MM.1S (cell line): ENCODE data around the gene DND1.
"Not testable (repeated sequence)": the region's sequence is repeated elsewhere in the genome, so short reads cannot be mapped to it uniquely, and the experiment has no call there.

Experiments
- DNase-seq: peaks from one replicate; pipeline ENCODE4 v3.0.0-alpha.2; 2015
- H2AFZ ChIP-seq: fragments of 300-600 bp; sonication (generic); 2 replicates; pipeline ENCODE4 v1.6.0; 2016; ENCODE audit warnings: antibody characterized with exemption, low read length
- H3F3A ChIP-seq: fragments of 300-600 bp; sonication (generic); 2 replicates; pipeline ENCODE4 v1.6.1; 2016; ENCODE audit warnings: mild to moderate bottlenecking, antibody characterized with exemption, low read length, moderate library complexity, mixed read lengths; ENCODE audit not compliant: insufficient read depth
- H3K27ac ChIP-seq: fragments of 300-600 bp; sonication (generic); 2 replicates; pipeline ENCODE4 v1.5.1; 2016; ENCODE audit warnings: mild to moderate bottlenecking, low read length
- H3K27me3 ChIP-seq: fragments of 300-600 bp; sonication (generic); replicated peaks from 2 replicates; pipeline ENCODE4 v1.6.0; 2016; ENCODE audit warnings: low read length; ENCODE audit not compliant: insufficient read depth
- H3K36me3 ChIP-seq: fragments of 300-600 bp; sonication (generic); replicated peaks from 2 replicates; pipeline ENCODE4 v1.6.1; 2016; ENCODE audit warnings: mild to moderate bottlenecking, low read length, mixed read lengths; ENCODE audit not compliant: insufficient read depth
- H3K4me1 ChIP-seq: fragments of 300-600 bp; sonication (generic); 2 replicates; pipeline ENCODE4 v1.6.1; 2016; ENCODE audit warnings: low read length, mixed read lengths
- H3K4me2 ChIP-seq: fragments of 300-600 bp; sonication (generic); 2 replicates; pipeline ENCODE4 v1.6.0; 2016; ENCODE audit warnings: low read depth, low read length
- H3K4me3 ChIP-seq: fragments of 300-600 bp; sonication (generic); 2 replicates; pipeline ENCODE4 v1.5.1; 2016; ENCODE audit warnings: low read length, mixed read lengths
- H3K79me2 ChIP-seq: fragments of 300-600 bp; sonication (generic); 2 replicates; pipeline ENCODE4 v1.6.1; 2016; ENCODE audit warnings: mixed run types, low read length, mixed read lengths
- H3K9ac ChIP-seq: fragments of 300-600 bp; sonication (generic); 2 replicates; pipeline ENCODE4 v1.6.1; 2016; ENCODE audit warnings: low read length, mixed read lengths
- H3K9me2 ChIP-seq: fragments of 300-600 bp; sonication (generic); replicated peaks from 2 replicates; pipeline ENCODE4 v1.6.1; 2016; ENCODE audit warnings: mild to moderate bottlenecking, low read length, mixed read lengths; ENCODE audit not compliant: insufficient read depth
- H3K9me3 ChIP-seq: fragments of 300-600 bp; sonication (generic); replicated peaks from 2 replicates; pipeline ENCODE4 v1.6.1; 2016; ENCODE audit warnings: mild to moderate bottlenecking, low read length, mixed read lengths; ENCODE audit not compliant: insufficient read depth
- H4K20me1 ChIP-seq: fragments of 300-600 bp; sonication (generic); 2 replicates; pipeline ENCODE4 v1.6.1; 2016; ENCODE audit warnings: mild to moderate bottlenecking, low read length, moderate library complexity, mixed read lengths; ENCODE audit not compliant: insufficient read depth
- EZH2 ChIP-seq: fragments of 300-600 bp; sonication (generic); optimal IDR thresholded peaks from 2 replicates; pipeline ENCODE3; 2017; ENCODE audit warnings: low read depth, mild to moderate bottlenecking, antibody characterized with exemption, low read length, mixed read lengths
- EZH2phosphoT487 ChIP-seq: fragments of 300-600 bp; sonication (generic); IDR thresholded peaks from 2 replicates; pipeline ENCODE4 v1.6.1; 2018; ENCODE audit warnings: antibody characterized with exemption, low read length
- TF ChIP-seq, protein P1 (sequence below): fragments of 300-600 bp; sonication (generic); IDR thresholded peaks from 2 replicates; pipeline ENCODE4 v1.5.1; 2016; ENCODE audit warnings: antibody characterized with exemption, low read length, mixed read lengths

The DND1 gene

DNA sequence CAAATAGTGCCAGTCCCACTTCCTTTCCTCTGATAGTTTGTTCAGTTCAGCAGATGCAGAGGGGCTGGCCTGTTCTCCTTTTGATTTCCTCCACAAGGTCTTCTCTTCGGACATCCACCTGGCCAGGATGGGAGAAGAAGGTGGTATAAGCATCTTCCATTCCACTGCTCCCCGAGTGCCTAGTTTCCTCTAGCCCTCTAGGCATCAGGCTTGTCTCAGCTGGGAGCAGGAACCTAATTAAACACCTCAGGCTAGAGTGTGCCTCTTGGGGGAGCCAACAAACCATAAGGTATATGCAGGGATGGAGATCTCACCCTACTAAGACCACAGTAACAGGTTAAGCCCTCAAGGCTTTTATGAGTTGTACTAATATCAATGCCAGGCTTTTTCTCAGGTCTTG, 835 bp upstream of the DND1 start:
- Histone ChIP-seq H3K4me1 (peaks cover 7% of the 10 kb centered on the region; the same call in 1 of the 2 replicates), H3K4me3 (no peak overlapping the region), H3K4me2 (no peak overlapping the region), H3K36me3 (peaks cover 4% of the 10 kb centered on the region; the same call in 1 of the 2 replicates), H3K79me2 (peaks cover under 1% of the 10 kb centered on the region; the same call in 1 of the 2 replicates), H3F3A (no peaks in the 10 kb centered on the region; the same call in 1 of the 2 replicates), H3K9me2 (no peaks in the 10 kb centered on the region), H3K27ac (no peak overlapping the region), H3K27me3 (no peaks in the 10 kb centered on the region), H3K9ac (no peak overlapping the region), H4K20me1 (no peaks in the 10 kb centered on the region), H2AFZ (no peak overlapping the region), H3K9me3 (no peaks in the 10 kb centered on the region)
- TF ChIP-seq, protein P1, sequence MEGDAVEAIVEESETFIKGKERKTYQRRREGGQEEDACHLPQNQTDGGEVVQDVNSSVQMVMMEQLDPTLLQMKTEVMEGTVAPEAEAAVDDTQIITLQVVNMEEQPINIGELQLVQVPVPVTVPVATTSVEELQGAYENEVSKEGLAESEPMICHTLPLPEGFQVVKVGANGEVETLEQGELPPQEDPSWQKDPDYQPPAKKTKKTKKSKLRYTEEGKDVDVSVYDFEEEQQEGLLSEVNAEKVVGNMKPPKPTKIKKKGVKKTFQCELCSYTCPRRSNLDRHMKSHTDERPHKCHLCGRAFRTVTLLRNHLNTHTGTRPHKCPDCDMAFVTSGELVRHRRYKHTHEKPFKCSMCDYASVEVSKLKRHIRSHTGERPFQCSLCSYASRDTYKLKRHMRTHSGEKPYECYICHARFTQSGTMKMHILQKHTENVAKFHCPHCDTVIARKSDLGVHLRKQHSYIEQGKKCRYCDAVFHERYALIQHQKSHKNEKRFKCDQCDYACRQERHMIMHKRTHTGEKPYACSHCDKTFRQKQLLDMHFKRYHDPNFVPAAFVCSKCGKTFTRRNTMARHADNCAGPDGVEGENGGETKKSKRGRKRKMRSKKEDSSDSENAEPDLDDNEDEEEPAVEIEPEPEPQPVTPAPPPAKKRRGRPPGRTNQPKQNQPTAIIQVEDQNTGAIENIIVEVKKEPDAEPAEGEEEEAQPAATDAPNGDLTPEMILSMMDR = no peak
- no peak for TF ChIP-seq EZH2
- DNase-seq = no peak

DNA sequence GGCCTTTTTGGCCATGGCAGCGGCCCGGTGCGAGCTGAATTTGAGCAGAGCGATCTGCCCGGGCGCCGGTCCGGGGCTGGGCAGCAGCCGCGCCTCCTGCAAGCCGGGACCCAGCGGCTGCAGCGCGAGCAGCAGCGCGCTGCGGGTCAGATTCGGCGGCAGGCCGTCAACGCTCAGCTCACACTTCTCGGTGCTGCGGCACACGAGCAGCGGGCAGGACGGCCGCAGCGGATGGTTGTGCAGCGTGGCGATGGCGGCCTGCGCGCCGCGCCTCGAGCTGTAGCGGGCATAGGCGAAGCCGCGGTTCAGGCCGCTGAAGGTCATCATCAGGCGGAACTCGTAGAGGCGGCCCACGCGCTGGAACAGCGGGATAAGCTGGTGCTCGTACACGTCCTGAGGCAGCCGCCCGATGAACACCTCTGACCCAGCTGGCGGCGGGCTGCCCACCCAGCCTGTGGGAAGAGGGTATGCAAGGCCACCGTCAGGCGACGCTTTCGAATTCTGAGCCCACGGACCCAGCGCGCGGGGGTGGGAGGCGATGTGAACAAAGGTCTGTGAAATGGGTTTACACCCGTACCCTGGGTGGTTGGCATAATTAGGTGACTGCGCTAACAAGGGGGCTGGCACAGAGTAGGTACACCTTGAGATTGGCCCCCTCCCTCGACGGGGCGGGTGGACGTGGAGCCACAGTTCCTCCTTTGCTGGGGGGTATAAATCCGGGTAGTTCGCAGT, 755 bp downstream of the DND1 start:
- Histone ChIP-seq H3K4me3 (no peak overlapping the region), H3K27ac (no peak overlapping the region), H3K4me1 (peaks cover 2% of the 10 kb centered on the region; the same call in 1 of the 2 replicates), H3K9ac (no peak overlapping the region), H3K9me3 (no peaks in the 10 kb centered on the region), H3K9me2 (no peaks in the 10 kb centered on the region), H3K36me3 (peaks cover 4% of the 10 kb centered on the region; the same call in 1 of the 2 replicates), H3F3A (no peaks in the 10 kb centered on the region; the same call in 1 of the 2 replicates), H2AFZ (no peak overlapping the region), H3K27me3 (no peaks in the 10 kb centered on the region), H4K20me1 (no peaks in the 10 kb centered on the region), H3K79me2 (peaks cover 17% of the 10 kb centered on the region), H3K4me2 (no peak overlapping the region)
- DNase-seq = no peak
- TF ChIP-seq EZH2 (no peak), EZH2phosphoT487 (no peak)
- TF ChIP-seq, protein P1 = no peak

DNA sequence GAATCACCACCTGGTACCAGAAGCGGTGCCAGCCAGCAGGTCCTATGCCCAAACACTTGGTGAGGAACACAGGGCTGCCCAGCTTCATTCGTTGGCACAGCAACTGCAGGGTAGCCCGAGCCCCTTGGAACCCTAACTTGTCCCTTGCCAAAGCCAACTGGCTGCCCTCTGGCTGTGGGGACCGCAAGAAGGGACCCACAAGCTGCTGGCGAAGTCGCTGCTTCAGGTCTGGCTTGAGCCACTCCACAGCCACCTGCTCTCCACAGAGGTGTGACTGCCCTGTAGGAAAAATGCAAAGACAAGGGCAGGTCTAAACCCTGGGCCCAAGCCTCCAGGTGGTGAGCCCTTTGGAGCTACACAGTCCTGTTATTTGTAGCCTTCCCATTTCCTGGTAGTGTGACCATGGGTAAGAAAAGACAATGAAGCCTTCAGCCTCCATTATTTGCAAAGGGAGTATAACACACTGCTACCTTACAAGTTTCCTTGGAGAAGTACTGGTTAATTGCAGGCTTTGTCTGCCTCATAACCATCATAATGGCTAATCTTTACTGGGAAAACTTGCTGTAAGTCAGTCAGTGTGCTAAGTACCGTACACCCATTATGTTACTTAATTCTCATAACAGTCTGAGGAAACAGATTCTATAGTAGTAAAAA, 1.8 kb downstream of the DND1 start:
- Histone ChIP-seq H4K20me1 (no peaks in the 10 kb centered on the region), H3K27ac (no peak overlapping the region), H3F3A (no peaks in the 10 kb centered on the region; the same call in 1 of the 2 replicates), H3K4me3 (no peak overlapping the region), H3K9me2 (no peaks in the 10 kb centered on the region), H3K4me2 (no peak overlapping the region), H3K27me3 (no peaks in the 10 kb centered on the region), H3K9ac (no peak overlapping the region), H3K4me1 (no peaks in the 10 kb centered on the region), H3K79me2 (peaks cover 27% of the 10 kb centered on the region), H3K36me3 (peaks cover 4% of the 10 kb centered on the region; the same call in 1 of the 2 replicates), H3K9me3 (no peaks in the 10 kb centered on the region), H2AFZ (no peak overlapping the region)
- TF ChIP-seq, protein P1 = no peak
- TF ChIP-seq EZH2 (no peak), EZH2phosphoT487 (no peak)
- DNase-seq = no peak

DNA sequence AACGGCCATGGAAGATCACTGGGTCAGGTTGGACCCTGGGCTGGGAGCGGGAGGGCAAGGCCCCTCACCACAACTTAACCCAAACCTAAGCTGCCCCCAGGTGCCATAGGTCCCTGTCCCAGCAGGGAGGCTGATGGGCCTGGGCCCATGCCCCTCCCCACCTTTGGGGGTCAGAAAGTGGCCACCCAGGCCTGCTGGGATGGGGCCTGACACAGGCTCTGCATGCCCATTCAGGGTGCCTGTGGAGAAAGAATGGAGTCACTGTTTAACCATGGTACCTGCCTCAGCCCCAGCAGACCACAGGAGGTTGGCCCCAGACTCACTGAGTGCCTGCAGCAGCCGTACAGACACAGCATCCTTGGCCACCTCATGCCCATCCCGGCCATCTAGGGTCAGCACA, 2.3 kb downstream of the DND1 start:
- H3K36me3 ChIP-seq, H3F3A ChIP-seq, H3K4me1 ChIP-seq, H2AFZ ChIP-seq, H3K4me2 ChIP-seq, H4K20me1 ChIP-seq, H3K4me3 ChIP-seq, H3K9me2 ChIP-seq, H3K27me3 ChIP-seq, H3K9ac ChIP-seq, H3K27ac ChIP-seq, H3K9me3 ChIP-seq, DNase-seq: not testable (repeated sequence)
- H3K79me2 ChIP-seq = peaks cover 33% of the 10 kb centered on the region
